Spleen (tissue), 7 donors: ENCODE results near the gene EPAS1.

Source experiments
- CTCF ChIP-seq, 11 experiments: fragments of 200-600 bp in 7 of 11; fragments of 450-650 bp in 4 of 11; sonication (generic) in 4 of 11; IDR thresholded peaks in 8 of 11; conservative IDR thresholded peaks in 3 of 11; 1 replicate in 7 of 11; 2 replicates in 4 of 11; pipeline versions ENCODE4 v1.4.0 to v1.8.0; 2016 to 2021; ENCODE audit warnings: antibody characterized with exemption in 11 of 11, inconsistent platforms in 4 of 11, mild to moderate bottlenecking in 1 of 11
- POLR2A ChIP-seq, 3 donors: fragments of 450-650 bp; IDR thresholded peaks; one replicate each; pipeline ENCODE4 v1.5.1; 2017; ENCODE audit warnings: antibody characterized with exemption in 3 of 3, mild to moderate bottlenecking in 1 of 3
- POLR2AphosphoS5 ChIP-seq, 3 donors: sonication (generic); formaldehyde crosslinking; IDR thresholded peaks; one replicate each; pipeline ENCODE4 v1.5.1; 2017; ENCODE audit warnings: antibody characterized with exemption in 3 of 3
- donor health status: DM: no; HTN: no; CAD: no; lungs with moderate emphysema.
- donor health status: DM: no; HTN: no; CAD: no.
- donor health status: DM: no; HTN: no; CAD: no.

GRCh38 chr2:46267616-46268015 lies 29.6 kb upstream of the EPAS1 start:
- TF ChIP-seq CTCF (IDR thresholded peaks at IDR 0.05 in 8 of 11, conservative IDR thresholded peaks at IDR 0.05 in 3 of 11) (no peak), POLR2AphosphoS5 (IDR thresholded peaks at IDR 0.05) (no peak), POLR2A (IDR thresholded peaks at IDR 0.05) (no peak)
